Measurements from ENCODE around the gene SUCLA2. TPM values are rescaled to one million over a fixed set of nuclear protein-coding genes. Genes with fewer than 3 reads are reported as not detected.

Gene SUCLA2
- total RNA-seq, 2 experiments from 2014 or later, result 18.7 to 21.4 TPM

DNA sequence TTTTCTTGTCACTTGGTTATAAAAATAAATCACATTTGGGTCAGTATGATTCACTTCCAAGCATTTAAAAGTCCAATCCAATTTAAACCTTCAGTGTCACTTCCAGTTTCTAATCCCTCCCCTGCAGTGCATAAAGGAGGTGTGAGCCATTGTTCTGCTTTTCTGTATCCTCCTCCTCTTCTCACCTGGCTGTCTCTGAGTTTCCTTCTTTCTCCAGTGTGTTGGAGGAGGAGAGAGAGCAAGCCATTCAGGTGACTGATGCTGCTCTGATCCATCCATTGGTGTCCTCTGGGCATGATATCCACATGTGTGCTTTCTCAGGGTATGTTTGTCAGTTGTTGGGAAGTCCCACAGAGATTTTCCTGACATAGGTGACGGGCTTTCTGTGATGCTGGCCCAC lies 37.7 kb upstream of the SUCLA2 start:
- H3K4me1 ChIP-seq (ENCODE audit: insufficient read depth, low read length), result peaks cover 24% of the 10 kb centered on the region
- intact Hi-C loops (cut with DNase I, micrococcal nuclease), result loop anchor here (1.0 to 10.0 kb wide), 4 partner anchors 57 to 1746 kb away; partner anchors contain the start of genes MED4 (in 2 of the 2) and RB1 (in 1 of the 2)
- CTCF ChIA-PET, result interaction anchor here (1.0 to 3.8 kb wide), 7 partner anchors 9 to 1209 kb away, joined by 3 to 48 read pairs (median 5); partner anchors contain the start of genes CDADC1 and MED4
- ATAC-seq (ENCODE audit: poor library complexity) (no peak), DNase-seq (peak in 3 of 14 experiments; percentile 12 to 14 (median 13))
- no peaks in the 10 kb centered on the region for H3K27me3 Mint-ChIP-seq
- H3K36me3 Mint-ChIP-seq (ENCODE audit: low read depth), result peaks cover 57% of the 10 kb centered on the region
- H3K9me3 Mint-ChIP-seq, result no peaks in the 10 kb centered on the region
- peak overlapping the region; percentile 79 to 98 for H3K27ac ChIP-seq (ENCODE audit: low read depth in 1 of 2, low read length in 2 of 2)
- no peaks in the 10 kb centered on the region for H3K27me3 ChIP-seq (ENCODE audit: control insufficient read depth in 1 of 2, insufficient read depth in 2 of 2, low read length in 2 of 2)
- peaks cover 13% of the 10 kb centered on the region for H3K36me3 ChIP-seq (ENCODE audit: insufficient read depth, low read length)
- peak overlapping the region; percentile 97 for H3K27ac Mint-ChIP-seq
- TF ChIP-seq, protein P1, sequence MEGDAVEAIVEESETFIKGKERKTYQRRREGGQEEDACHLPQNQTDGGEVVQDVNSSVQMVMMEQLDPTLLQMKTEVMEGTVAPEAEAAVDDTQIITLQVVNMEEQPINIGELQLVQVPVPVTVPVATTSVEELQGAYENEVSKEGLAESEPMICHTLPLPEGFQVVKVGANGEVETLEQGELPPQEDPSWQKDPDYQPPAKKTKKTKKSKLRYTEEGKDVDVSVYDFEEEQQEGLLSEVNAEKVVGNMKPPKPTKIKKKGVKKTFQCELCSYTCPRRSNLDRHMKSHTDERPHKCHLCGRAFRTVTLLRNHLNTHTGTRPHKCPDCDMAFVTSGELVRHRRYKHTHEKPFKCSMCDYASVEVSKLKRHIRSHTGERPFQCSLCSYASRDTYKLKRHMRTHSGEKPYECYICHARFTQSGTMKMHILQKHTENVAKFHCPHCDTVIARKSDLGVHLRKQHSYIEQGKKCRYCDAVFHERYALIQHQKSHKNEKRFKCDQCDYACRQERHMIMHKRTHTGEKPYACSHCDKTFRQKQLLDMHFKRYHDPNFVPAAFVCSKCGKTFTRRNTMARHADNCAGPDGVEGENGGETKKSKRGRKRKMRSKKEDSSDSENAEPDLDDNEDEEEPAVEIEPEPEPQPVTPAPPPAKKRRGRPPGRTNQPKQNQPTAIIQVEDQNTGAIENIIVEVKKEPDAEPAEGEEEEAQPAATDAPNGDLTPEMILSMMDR (IDR thresholded peaks at IDR 0.05), result no peak
- H3K9me3 ChIP-seq (ENCODE audit: control insufficient read depth in 1 of 2, insufficient read depth in 1 of 2, low read length in 2 of 2), result no peaks in the 10 kb centered on the region
- H3K4me3 ChIP-seq (ENCODE audit: low read length), result peak overlapping the region; percentile 68
- POLR2A ChIA-PET, result interaction anchor here (0.6 to 3.0 kb wide), 11 partner anchors 9 to 1405 kb away, joined by 3 to 40 read pairs (median 9); partner anchors contain the start of genes CAB39L, FNDC3A, MED4 and RB1
- H3K4me3 Mint-ChIP-seq, result peak overlapping the region; percentile 94
- peaks cover 46% of the 10 kb centered on the region for H3K4me1 Mint-ChIP-seq (ENCODE audit: low read depth)

DNA sequence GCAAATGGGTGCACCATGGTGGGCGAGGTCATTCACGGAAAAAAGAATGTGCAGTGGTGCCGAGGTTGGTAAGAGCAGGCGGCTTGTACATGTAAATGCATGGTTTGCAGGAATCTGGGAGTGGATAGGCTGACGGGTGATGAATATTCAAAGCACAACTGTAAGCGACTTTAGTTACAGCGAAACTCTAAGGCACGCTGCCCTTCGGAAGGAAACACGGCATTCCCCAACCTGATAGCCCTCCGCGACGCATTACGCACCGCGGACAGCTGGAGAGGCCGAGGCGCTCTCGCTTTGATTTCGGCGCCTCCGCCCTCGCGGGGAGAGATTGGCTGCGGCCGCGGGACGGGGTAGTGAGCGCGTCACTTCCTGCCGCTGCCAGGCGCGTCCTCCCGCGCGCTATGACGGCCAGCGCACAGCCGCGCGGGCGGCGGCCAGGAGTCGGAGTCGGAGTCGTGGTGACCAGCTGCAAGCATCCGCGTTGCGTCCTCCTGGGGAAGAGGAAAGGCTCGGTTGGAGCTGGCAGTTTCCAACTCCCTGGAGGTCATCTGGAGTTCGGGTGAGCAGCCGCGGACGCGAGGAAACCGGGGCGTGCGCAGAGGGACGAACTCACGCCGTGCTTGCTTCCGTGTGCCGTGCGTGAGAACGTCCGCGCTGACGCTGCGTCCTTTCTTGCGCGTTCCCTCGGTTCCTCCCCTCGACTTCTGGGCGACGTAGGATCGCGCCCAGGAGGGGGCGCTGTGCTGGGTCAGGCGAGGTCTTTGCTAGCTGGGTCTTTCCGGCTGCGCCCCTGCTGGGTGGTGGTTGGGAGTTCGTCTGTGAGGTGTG lies 36.5 kb upstream of the SUCLA2 start, which contains the start of gene NUDT15:
TSS of gene NUDT15 (plus strand) at position 381 of the 828 bp plus-strand sequence. CDS start at position 402, 21 bp downstream.
- Mint-ChIP-seq H3K4me3 (peak within 1 kb of the TSS; percentile 94), H3K27ac (peak within 1 kb of the TSS; percentile 97), H3K4me1 (ENCODE audit: low read depth) (peaks cover 42% of the 10 kb centered on the region), H3K27me3 (no peaks in the 10 kb centered on the region), H3K9me3 (no peaks in the 10 kb centered on the region), H3K36me3 (ENCODE audit: low read depth) (peaks cover 49% of the 10 kb centered on the region)
- peak; percentile 90 to 99 (median 96) for DNase-seq
- TF ChIP-seq, protein P1 (IDR thresholded peaks at IDR 0.05), result peak; percentile 100
- Histone ChIP-seq H3K27ac (ENCODE audit: low read depth in 1 of 2, low read length in 2 of 2) (peak within 1 kb of the TSS; percentile 79 to 98), H3K27me3 (ENCODE audit: control insufficient read depth in 1 of 2, insufficient read depth in 2 of 2, low read length in 2 of 2) (no peaks in the 10 kb centered on the region), H3K4me3 (ENCODE audit: low read length) (peak within 1 kb of the TSS; percentile 68), H3K4me1 (ENCODE audit: insufficient read depth, low read length) (peaks cover 18% of the 10 kb centered on the region), H3K9me3 (ENCODE audit: control insufficient read depth in 1 of 2, insufficient read depth in 1 of 2, low read length in 2 of 2) (no peaks in the 10 kb centered on the region), H3K36me3 (ENCODE audit: insufficient read depth, low read length) (peaks cover 13% of the 10 kb centered on the region)
- ATAC-seq (ENCODE audit: poor library complexity), result peak; percentile 90
- ChIA-PET CTCF (interaction anchor here (0.6 to 3.8 kb wide), 28 partner anchors 9 to 1407 kb away, joined by 3 to 48 read pairs (median 4); partner anchors contain the start of genes CDADC1, MED4, SETDB2 and SUCLA2), POLR2A (interaction anchor here (0.5 to 3.0 kb wide), 36 partner anchors 10 to 1755 kb away, joined by 3 to 40 read pairs (median 3); partner anchors contain the start of genes CDADC1, EBPL, FNDC3A and ITM2B)
- intact Hi-C loops (cut with DNase I, micrococcal nuclease), result loop anchor here (1.0 to 10.0 kb wide), 6 partner anchors 36 to 1747 kb away; partner anchors contain the start of genes MED4 (in 2 of the 2), SUCLA2 (in 2 of the 2) and RB1 (in 1 of the 2)

DNA sequence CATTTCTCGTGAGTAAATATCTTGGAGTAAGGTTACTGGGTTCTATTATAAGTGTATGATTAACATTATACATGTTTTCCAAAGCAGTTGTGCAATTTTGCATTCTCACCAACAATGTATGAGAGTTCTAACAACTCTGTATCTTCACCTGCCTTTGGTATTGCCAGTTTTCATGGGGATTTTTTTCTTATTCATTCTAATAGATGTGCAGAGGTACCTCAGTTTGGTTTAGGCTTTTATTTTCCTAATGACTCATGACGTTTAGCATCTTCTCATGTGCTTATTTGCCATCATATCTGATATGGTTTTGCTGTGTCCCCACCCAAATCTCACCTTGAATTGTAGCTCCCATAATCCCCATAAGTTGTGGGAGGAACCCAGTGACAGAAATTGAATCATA lies 28.8 kb upstream of the SUCLA2 start:
- POLR2A ChIA-PET, result no interaction called here
- DNase-seq (no peak), ATAC-seq (ENCODE audit: poor library complexity) (no peak)
- Histone ChIP-seq H3K9me3 (ENCODE audit: control insufficient read depth in 1 of 2, insufficient read depth in 1 of 2, low read length in 2 of 2) (peaks cover 0 to 7% of the 10 kb centered on the region in 2 experiments), H3K36me3 (ENCODE audit: insufficient read depth, low read length) (peaks cover 12% of the 10 kb centered on the region), H3K4me3 (ENCODE audit: low read length) (no peak overlapping the region), H3K27me3 (ENCODE audit: control insufficient read depth in 1 of 2, insufficient read depth in 2 of 2, low read length in 2 of 2) (no peaks in the 10 kb centered on the region), H3K27ac (ENCODE audit: low read depth in 1 of 2, low read length in 2 of 2) (no peak overlapping the region), H3K4me1 (ENCODE audit: insufficient read depth, low read length) (no peaks in the 10 kb centered on the region)
- Mint-ChIP-seq H3K4me1 (ENCODE audit: low read depth) (peaks cover 5% of the 10 kb centered on the region), H3K27ac (no peak overlapping the region), H3K27me3 (no peaks in the 10 kb centered on the region), H3K9me3 (no peaks in the 10 kb centered on the region), H3K4me3 (no peak overlapping the region), H3K36me3 (ENCODE audit: low read depth) (peaks cover 33% of the 10 kb centered on the region)
- intact Hi-C loops (cut with DNase I, micrococcal nuclease), result loop anchor here in 1 of 2 experiments (10.0 kb wide), 1 partner anchor 1755 kb away; no protein-coding TSS in a partner anchor
- TF ChIP-seq, protein P1 (IDR thresholded peaks at IDR 0.05), result no peak
- CTCF ChIA-PET, result no interaction called here
